KMS-11 (cell line): ENCODE measurements around the gene ADIPOR1.
"Not testable (repeated sequence)": the region's sequence is repeated elsewhere in the genome, so short reads cannot be mapped to it uniquely, and the experiment has no call there.

ENCODE experiments used
- H2AFZ ChIP-seq: fragments of 200-600 bp; sonication (generic); 2 replicates; pipeline ENCODE4 v1.6.1; 2016; ENCODE audit warnings: antibody characterized with exemption, mixed run types, low read depth
- H3K27ac ChIP-seq: fragments of 200-600 bp; sonication (generic); 2 replicates; pipeline ENCODE4 v1.6.1; 2016; ENCODE audit warnings: mild to moderate bottlenecking, mixed run types
- H3K27me3 ChIP-seq: fragments of 200-600 bp; sonication (generic); 2 replicates; pipeline ENCODE4 v1.6.1; 2017; ENCODE audit warnings: mild to moderate bottlenecking, low read depth, mixed run types, moderate library complexity; ENCODE audit not compliant: insufficient read depth
- H3K36me3 ChIP-seq: fragments of 200-600 bp; sonication (generic); 2 replicates; pipeline ENCODE4 v1.6.1; 2017; ENCODE audit warnings: mild to moderate bottlenecking, mixed run types; ENCODE audit not compliant: insufficient read depth
- H3K4me1 ChIP-seq: fragments of 200-600 bp; sonication (generic); 2 replicates; pipeline ENCODE4 v1.6.1; 2016; ENCODE audit warnings: mild to moderate bottlenecking, low read depth, mixed run types; ENCODE audit not compliant: poor library complexity, severe bottlenecking
- H3K4me2 ChIP-seq: fragments of 200-600 bp; sonication (generic); 2 replicates; pipeline ENCODE4 v1.7.0; 2016; ENCODE audit warnings: mild to moderate bottlenecking, mixed run types
- H3K4me3 ChIP-seq: fragments of 200-600 bp; sonication (generic); IDR thresholded peaks from 2 replicates; pipeline ENCODE4 v1.6.1; 2017; ENCODE audit warnings: low read depth, low read length, mixed read lengths; ENCODE audit not compliant: insufficient read depth
- H3K79me2 ChIP-seq: fragments of 200-600 bp; sonication (generic); 2 replicates; pipeline ENCODE4 v1.6.1; 2016; ENCODE audit warnings: low read depth, mixed run types; ENCODE audit not compliant: insufficient read depth
- H3K9ac ChIP-seq: fragments of 200-600 bp; sonication (generic); 2 replicates; pipeline ENCODE4 v1.6.1; 2016; ENCODE audit warnings: mild to moderate bottlenecking, mixed run types
- H4K20me1 ChIP-seq: fragments of 200-600 bp; sonication (generic); 2 replicates; pipeline ENCODE4 v1.6.1; 2016; ENCODE audit warnings: mild to moderate bottlenecking, mixed run types; ENCODE audit not compliant: insufficient read depth
- CTCF ChIP-seq: fragments of 200-600 bp; sonication (generic); conservative IDR thresholded peaks from 2 replicates; pipeline ENCODE4 v1.6.1; 2017; ENCODE audit warnings: low read depth, mild to moderate bottlenecking, antibody characterized with exemption, low read length, moderate library complexity, mixed read lengths

ADIPOR1 gene

GRCh38 chr1:202919615-202920014 lies 38.5 kb downstream of the ADIPOR1 start:
- H3K27me3 ChIP-seq: no peaks in the 10 kb centered on the region
- peaks cover 92% of the 10 kb centered on the region for H3K4me1 ChIP-seq

DNA sequence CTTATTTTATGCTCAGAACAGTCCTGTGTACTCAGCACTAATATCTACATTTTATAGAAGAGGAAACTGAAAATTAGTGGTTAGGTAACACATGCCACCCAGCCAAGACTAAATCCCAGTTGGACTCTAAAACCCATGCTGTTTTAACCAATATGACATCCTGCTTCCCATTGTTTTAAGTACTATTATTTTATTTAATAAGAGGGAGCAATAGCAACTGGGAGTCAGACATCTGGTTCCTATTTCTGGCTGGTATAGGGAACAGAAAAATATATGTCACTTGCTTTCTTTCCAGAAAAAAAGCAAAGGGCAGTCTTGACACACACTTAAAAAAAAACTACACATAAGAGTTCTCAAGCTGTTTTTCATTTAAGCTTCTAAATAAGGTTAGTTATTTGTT lies 43.0 kb downstream of the ADIPOR1 start:
- H3K36me3 ChIP-seq: peaks cover 29% of the 10 kb centered on the region; the same call in 1 of the 2 replicates
- no peak for TF ChIP-seq CTCF
- peak overlapping the region; percentile 61 for H3K4me3 ChIP-seq
- peaks cover 96% of the 10 kb centered on the region for H3K4me1 ChIP-seq
- no peaks in the 10 kb centered on the region for H4K20me1 ChIP-seq
- no peaks in the 10 kb centered on the region for H3K27me3 ChIP-seq
- no peak overlapping the region for H2AFZ ChIP-seq
- H3K4me2 ChIP-seq: peak overlapping the region; percentile 72
- peak overlapping the region; percentile 86 for H3K27ac ChIP-seq
- peaks cover 16% of the 10 kb centered on the region; the same call in 1 of the 2 replicates for H3K79me2 ChIP-seq
- peak overlapping the region; percentile 46 for H3K9ac ChIP-seq

More at GRCh38 chr1:202919615-202920014, 38.5 kb downstream of the ADIPOR1 start:
- Histone ChIP-seq H3K27ac (peak overlapping the region; percentile 86; the same call in 1 of the 2 replicates), H3K79me2 (peaks cover 44% of the 10 kb centered on the region), H3K36me3 (peaks cover 29% of the 10 kb centered on the region; the same call in 1 of the 2 replicates), H3K9ac (no peak overlapping the region), H4K20me1 (no peaks in the 10 kb centered on the region), H3K4me3 (no peak overlapping the region), H3K4me2 (peak overlapping the region; percentile 1; the same call in 1 of the 2 replicates), H2AFZ (no peak overlapping the region)
- TF ChIP-seq CTCF: no peak

DNA sequence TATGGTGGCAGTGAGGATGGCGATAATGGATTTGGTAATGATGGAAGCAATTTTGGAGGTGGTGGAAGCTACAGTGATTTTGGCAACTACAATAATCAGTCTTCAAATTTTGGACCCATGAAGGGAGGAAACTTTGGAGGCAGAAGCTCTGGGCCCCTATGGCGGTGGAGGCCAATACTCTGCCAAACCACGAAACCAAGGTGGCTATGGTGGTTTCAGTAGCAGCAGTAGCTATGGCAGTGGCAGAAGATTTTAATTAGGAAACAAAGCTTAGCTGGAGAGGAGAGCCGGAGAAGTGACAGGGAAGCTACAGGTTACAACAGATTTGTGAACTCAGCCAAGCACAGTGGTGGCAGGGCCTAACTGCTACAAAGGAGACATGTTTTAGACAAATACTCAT lies 45.6 kb downstream of the ADIPOR1 start:
- H3K27me3 ChIP-seq, H3K9ac ChIP-seq, H3K36me3 ChIP-seq, H3K79me2 ChIP-seq, H2AFZ ChIP-seq, H3K4me3 ChIP-seq, H4K20me1 ChIP-seq: not testable (repeated sequence)
- Histone ChIP-seq H3K27ac (peak overlapping the region; percentile 86), H3K4me1 (peaks cover 76% of the 10 kb centered on the region), H3K4me2 (peak overlapping the region; percentile 41)

DNA sequence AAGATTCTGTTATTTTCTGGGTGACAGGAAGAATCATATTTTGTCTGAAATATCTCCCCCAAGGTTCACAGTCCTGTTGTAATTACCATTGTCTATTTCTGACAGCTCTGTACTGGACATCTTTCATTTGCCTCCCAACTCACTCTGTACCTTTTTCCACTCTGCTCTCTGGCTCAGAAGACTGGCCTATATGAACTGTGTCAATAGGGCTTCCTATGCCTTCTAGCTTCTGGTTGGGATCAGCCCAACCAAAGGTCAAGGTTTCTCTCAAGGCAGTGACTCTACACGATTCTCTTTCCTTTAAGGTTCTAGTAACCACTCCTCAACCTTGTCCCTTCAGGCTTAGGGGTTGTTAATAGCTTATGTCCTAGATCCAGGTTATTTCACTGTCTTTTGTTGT lies 48.6 kb downstream of the ADIPOR1 start:
- Histone ChIP-seq H4K20me1 (no peaks in the 10 kb centered on the region), H3K9ac (no peak overlapping the region), H3K36me3 (no peaks in the 10 kb centered on the region; the same call in 1 of the 2 replicates), H2AFZ (no peak overlapping the region), H3K4me1 (peaks cover 48% of the 10 kb centered on the region), H3K27me3 (no peaks in the 10 kb centered on the region), H3K79me2 (no peaks in the 10 kb centered on the region), H3K4me3 (no peak overlapping the region), H3K27ac (no peak overlapping the region), H3K4me2 (no peak overlapping the region)
- TF ChIP-seq CTCF: no peak

DNA sequence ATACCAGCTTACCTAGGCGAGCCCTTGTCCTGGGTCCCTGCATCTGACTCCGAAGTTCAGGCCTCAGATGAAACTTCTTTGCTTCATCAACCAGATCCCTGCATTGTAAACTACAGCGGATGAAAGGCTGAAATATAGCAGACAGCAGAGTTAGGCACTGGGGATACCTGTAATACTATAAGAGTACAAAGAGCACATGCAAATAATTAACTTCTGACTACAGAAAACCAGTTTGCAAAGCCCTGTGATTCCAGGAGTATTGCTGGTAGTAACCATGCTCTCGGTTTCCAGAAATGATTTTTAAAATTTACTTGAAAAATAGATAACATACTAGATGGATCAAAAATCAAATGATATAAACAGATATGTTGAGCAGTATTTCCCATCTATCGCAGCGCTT lies 49.1 kb downstream of the ADIPOR1 start:
- Histone ChIP-seq H3K27me3 (no peaks in the 10 kb centered on the region), H3K4me1 (peaks cover 43% of the 10 kb centered on the region), H3K4me3 (no peak overlapping the region), H3K9ac (no peak overlapping the region), H3K36me3 (peaks cover 5% of the 10 kb centered on the region; the same call in 1 of the 2 replicates), H3K79me2 (no peaks in the 10 kb centered on the region), H2AFZ (no peak overlapping the region), H3K4me2 (no peak overlapping the region), H4K20me1 (no peaks in the 10 kb centered on the region), H3K27ac (no peak overlapping the region)
- no peak for TF ChIP-seq CTCF
